Jurkat, Clone E6-1 (cell line): ENCODE results near the gene NOTCH1.

Experiments
- DNase-seq: peaks from one replicate; pipeline ENCODE4 v3.0.0-alpha.2; 2011; ENCODE audit warnings: low read depth, low spot score
- H3K4me3 ChIP-seq: 2 replicates; pipeline ENCODE4 v1.5.1; 2011; ENCODE audit warnings: mild to moderate bottlenecking, low read length, control low read depth, moderate library complexity

Gene NOTCH1

DNA sequence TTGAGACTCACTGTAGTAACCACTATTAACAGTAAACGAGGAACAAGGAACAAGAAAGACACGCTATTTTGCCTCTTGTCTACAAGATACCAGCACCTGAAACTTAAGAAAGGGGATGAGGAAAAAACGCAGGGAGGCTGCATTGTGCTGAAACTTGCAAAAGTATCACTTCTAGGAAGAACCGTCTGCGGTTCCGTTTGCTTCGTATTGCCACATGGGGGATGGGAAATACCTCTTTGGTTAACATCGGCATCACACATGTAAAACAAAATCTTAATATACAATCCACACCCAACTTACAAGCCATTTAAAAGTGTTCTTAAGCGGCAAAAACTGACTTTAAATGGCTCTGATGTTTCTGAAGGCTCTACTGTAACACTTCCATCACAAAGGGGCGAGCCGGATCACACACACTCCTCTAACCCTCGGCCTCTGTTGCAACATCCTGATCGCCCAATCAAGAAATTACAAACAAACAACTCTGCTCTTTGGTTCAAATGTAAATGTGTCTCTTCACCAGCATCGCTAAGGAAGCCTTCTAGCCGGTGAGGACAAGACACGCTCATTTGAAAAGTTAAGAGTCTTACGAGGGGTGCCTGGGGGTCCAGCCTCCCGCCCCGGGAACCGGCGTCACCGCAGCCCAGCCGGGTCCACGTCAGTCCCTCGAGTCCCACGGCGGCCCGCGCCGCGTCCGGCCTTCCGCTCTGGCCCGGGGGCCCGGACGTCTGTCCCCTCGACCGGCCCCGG is 63.6 kb downstream of the NOTCH1 start:
- H3K4me3 ChIP-seq: peak overlapping the region; percentile 76
- DNase-seq: no peak

DNA sequence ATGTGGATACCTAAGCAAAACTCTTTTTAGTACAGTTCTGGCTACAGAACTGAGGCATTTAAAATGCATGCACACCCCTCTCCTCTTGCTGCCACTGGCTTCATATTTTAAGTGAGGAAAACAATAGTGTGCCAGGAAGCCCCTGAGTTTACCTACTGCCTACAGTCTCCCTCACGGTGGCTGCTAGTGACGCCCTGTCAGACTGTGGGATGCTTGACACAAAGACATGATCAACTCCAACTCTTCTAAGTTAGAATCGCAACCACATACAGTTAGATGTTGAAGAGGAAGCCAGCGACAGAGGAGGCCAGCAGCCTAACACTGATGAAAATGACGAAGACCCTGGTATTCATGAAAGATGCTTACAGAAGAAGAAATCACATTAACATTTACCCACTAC is 64.3 kb downstream of the NOTCH1 start:
- DNase-seq: no peak
- peak overlapping the region; percentile 76 for H3K4me3 ChIP-seq

DNA sequence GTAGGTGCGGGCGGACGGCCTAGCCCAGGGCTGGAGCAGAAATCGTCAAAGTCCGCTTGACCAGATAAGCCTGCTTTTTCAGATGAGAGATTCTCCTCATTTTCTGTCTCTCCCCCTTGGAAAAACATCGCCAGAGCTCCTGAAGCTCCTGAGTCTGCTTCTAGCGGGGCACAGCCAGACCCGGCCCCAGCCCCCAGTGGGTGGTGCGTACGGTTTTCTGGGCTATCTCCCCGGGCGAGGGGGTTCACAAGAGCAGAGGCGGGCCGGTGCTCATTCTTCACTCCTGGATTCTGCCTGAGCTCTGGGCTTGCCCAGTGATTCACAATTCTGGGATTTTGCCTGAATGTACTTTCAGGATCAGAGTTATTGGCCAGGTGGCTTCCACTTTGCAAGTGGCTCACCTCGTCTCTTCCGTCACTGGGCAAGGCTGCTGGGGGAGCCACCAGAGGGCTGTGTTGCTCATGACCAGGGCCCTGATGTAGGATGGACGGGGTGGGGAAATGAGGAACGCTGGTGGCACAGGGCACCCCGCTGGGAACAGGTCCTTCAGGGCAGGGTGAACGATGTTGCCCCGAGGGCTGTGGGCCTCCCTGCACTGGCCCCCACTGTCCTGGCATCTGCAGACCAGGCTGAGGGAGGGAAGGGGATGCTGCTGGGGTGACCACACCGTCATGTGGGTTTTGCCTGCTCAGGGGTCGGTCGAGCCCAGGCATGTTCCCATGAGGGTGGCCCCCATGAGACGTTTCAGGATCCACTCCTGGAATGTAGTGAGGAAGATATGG is 69.3 kb downstream of the NOTCH1 start:
- DNase-seq: no peak
- no peak overlapping the region for H3K4me3 ChIP-seq

DNA sequence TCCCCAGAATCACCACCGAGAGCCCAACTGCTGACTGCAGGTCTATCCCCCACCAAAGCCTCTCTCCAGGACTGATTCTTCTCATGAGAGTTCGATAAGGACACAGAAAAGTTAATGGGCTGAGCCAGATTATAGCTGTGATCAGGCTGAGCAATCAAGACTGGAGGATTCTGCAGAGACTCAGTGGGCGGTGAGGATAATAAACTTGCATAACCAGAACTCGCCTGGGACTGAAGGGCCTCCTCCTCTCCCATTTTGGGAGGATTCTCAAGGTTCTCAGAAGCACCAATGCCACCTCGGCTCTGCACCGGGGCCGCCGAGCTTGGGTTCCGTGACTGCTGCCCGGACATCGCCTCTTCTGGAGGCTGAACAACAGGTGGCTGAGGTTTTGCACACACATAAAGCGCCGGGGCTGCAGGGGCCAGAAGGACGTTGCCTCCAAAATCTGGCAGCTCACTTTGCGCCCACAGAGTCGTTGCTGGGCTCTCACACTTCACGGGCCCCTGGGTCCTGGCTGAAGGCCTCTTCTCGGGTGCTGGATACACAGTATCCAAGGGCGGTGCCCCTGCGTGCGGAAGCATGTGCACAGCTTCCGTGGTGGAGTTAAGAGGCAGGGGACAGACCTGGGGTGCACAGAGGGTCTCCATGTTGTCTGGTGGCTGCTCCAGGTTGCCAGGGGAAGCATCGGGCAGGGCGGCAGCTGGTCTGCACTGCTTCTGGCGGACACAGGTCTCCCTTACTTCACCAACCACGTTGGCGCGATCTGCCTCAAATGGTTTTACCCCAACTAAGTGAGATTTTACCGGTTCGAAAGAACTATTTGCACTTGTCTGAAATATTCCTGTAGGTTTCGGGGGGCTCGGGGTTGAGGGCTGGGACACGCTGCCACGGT is 70.6 kb downstream of the NOTCH1 start:
- no peak overlapping the region for H3K4me3 ChIP-seq
- DNase-seq: no peak

DNA sequence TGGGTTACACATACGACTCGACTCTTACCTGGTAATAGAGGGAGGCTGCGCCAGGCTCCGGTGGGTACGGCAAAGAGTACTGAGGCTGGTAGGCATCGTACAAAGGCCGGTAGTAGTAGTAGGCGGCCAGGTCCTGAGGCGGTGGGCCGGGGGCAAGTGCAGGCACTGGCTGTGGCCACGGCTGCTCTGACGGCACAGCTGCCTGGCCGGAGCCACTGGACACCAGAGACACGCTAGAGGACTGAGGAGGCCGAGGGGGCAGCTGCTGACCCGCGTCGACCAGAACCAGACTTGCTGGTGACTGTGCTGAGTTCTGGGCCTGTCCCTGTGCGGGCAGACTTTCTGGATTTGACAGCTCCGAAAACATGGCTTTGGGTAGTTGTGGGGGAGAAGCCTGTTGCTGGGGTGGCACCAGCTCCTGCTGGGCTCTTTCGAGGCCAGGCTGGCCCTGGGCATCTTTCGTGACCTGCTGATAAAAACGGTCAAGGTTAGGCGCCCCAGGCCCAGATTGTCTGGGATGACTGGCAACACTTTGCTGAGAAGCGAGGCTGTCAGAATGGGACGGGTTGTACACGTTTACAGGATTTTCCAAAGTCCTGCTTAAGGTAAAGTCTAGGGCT is 71.7 kb downstream of the NOTCH1 start:
- DNase-seq: no peak
- H3K4me3 ChIP-seq: no peak overlapping the region

DNA sequence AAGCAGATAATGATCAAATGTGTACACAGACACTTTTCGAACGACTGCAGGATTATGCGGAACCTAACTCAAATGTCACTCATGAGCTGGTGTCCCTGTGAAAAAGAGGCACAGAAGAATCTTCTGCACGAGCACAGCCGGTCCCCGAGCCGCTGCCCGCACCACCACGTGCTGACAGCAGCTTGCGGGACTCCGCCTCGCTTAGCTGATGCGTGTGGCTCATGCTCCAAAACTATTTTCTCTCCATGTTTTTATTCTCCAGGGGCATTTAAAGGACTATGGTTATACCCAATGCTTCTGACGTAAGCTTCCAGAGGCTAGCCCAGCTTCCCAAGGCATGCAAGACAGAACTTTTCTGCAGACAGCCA is 72.5 kb downstream of the NOTCH1 start:
- H3K4me3 ChIP-seq: no peak overlapping the region
- DNase-seq: no peak

DNA sequence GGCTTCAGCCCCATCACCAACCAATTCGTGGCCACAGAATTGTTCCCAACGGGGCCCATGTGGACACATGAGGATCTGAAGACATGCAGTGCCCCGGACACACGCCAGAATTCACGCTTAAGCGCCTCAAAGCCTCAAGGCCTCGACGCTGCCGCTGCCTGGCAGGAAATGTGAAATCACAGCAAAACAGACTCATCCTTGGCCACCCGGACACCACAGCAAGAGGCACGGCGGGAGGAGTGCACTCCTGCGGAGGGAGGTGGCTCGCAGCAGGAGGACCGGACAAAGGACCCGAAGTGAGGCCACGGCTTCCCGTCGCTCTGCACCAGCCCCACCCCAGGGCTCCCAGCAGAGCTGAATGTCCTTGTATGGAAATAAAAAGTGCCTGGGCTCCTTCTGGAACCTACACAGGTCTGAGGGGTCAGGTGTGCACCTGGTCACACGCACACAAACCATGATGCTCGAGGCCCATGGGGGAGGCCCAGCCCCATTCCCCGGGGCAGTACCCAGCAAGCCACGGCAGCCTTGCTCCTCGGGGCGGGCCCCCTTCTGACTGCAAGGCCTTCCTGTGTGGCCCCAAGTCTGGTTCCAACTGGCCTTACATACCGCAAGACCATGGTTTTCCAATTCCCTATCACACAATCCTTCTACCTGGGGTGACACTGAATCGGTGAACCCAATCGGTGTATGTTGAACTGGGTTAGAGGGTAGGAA is 73.1 kb downstream of the NOTCH1 start:
- DNase-seq: no peak
- H3K4me3 ChIP-seq: no peak overlapping the region

DNA sequence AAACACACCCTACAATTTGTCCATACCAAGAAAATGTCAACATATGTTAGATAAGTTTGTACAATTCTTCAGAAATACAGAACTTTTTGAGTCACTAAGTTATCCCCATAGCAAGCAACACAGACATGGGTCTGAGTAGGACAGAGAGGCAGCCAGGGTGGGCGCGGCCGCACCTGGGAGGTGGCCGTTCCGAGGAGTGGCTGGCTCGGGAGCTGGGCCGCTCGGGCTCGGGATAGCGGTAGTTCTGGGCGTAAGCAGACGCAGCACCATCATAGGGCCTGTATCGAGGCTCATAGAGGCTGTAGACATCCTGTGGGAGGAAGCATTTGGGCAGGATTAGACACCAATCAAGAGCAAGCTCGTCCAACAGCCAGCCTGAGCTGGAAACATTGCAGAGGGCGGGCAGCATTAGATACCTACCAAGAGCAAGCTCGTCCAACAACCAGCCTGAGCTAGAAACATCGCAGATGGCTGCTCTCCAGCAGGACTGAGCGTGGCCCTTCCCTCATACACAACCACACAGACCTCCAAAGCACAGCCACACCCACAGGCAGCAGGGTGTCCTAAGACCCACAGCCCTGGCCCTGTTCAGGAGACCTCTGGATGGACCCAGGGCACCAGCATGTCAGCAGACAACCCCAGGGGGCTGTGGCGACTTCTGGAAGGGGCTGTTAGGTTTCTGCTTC is 73.9 kb downstream of the NOTCH1 start:
- no peak overlapping the region for H3K4me3 ChIP-seq
- DNase-seq: no peak

DNA sequence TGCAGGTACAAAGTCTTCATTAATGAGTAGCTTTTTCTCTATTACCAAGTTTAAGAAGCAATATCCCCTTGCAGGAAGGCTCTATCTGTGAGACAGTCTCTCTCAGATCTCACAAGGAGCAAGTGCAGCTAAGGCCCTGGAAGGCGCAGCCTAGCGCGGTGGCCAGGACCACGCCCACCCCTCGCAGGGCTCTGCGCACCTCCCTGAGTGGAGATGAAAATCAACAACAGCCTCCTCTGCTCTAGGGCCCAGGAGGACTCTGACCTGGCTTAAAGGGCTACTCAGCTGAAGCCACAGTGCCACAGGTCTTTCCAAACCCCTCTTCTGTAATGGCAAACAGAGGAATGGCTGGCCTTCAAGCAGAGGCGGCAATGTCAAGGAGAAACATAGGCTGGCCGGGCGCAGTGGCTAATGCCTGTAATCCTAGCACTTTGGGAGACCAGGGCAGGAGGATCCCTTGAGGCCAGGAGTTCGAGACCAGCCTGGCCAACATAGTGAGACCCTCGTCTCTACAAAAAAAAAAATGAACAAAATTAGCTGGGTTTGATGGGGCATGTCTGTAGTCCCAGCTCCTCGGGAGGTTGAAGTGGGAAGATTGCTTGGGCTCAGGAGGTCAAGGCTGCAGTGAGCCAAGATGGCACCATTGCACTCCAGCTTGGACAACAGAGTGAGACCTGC is 74.9 kb downstream of the NOTCH1 start:
- no peak for DNase-seq
- no peak overlapping the region for H3K4me3 ChIP-seq

DNA sequence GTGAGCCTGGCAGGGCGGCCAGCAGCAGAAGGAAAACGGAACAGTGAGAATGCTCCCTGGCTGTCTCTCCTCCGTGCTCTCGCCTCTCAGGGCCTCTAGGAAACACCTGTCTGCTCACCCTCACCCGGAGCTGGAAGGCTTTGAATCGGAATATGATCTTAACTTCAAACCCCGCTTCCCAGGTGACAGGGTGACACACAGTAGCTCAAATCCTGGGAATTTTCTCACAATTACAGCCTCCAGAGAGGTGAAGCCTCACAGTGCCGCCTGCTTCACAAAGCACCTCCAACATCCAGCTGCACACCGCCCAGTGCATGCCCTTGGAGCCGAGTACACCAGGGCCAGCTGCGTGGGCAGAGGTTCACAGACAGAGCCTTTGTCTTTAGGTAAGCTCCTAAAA is 75.5 kb downstream of the NOTCH1 start:
- no peak for DNase-seq
- H3K4me3 ChIP-seq: no peak overlapping the region

DNA sequence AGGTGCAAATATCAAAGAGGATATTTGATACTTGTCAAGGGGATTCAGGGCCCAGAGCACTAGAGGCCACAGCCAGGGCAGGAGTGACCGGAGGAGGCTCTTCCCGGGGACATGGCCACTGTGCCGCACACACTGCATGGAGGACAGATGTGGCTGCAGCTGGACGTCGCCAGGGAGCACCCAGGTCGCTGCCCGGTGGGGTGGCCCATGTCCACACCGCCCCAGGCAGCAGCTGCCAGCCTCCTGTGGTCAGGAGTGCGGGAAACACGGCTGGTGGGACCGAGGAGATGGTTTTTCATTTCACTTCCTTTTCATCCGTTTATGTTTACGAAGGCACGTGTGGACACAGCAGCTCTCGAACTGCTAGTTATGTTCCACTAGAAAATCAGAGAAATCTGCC is 78.1 kb downstream of the NOTCH1 start:
- no peak overlapping the region for H3K4me3 ChIP-seq
- DNase-seq: no peak

DNA sequence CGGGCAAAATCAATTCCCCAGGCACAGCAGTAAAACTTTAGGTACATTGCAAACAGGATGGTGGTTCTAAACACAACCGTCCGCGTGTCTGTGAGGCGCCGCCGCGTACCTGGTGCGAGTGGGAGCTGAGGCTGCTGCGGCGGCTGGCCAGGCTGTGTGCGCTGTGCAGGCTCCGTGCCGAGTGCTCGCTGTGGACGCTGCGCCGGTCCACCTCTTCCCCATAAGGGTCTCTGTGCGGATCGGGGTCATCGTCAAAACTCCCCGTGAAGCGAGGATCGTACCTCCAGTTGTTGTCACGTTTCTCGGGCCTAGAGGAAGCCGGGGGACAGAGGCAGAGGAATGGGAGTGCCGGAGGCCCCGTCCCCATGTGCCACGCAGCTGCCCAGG is 79.7 kb downstream of the NOTCH1 start:
- no peak overlapping the region for H3K4me3 ChIP-seq
- no peak for DNase-seq

DNA sequence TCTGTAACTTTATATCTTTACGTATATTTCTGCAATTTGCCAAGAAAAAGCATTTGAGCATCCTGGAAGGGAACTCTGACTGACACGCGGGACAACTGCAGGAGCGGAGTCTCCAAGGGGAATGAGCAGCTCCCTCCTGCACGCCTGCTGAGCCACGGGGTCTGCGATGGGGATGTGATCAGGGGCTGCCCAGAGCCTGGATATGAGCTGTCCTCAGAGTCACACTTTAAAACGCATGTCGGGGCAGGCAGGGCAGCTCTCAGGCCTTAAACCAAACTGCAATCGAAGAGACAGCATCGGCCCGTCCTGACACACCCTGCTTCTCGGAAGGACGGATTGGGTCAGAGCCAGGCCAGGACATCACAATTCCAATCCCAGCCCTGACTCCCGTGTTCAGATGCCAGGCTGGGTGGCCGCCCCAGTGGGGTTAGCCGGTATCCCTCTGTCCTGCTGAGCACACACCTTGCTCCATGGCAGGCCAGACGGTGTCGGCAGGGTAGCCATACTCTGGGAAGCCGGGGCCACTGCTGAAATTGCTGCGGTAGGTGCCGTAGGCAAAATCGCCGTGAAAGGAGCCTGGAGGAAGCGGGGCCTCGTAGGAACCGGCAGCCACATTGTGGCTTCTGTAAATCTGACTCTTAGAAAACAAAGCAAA is 80.2 kb downstream of the NOTCH1 start:
- H3K4me3 ChIP-seq: no peak overlapping the region
- no peak for DNase-seq

DNA sequence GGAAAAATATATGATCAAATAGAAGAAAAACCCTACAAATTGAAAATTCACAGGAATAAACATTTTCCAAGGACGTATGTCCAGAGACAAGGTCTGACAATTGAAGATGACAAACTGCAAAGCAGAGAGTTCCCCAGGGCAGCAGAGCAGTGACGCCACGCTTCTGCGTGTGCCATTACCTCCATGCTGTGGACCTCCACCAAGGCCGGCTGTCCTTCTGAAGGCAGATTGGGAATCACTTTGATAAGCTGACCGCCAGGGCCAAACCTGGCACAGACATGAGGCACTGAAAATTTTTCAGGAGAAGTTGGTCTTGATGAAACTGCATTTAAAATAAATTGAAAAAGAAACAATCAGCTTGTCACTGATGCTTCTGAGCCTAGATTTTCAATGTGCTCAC is 81.6 kb downstream of the NOTCH1 start:
- DNase-seq: no peak
- no peak overlapping the region for H3K4me3 ChIP-seq

DNA sequence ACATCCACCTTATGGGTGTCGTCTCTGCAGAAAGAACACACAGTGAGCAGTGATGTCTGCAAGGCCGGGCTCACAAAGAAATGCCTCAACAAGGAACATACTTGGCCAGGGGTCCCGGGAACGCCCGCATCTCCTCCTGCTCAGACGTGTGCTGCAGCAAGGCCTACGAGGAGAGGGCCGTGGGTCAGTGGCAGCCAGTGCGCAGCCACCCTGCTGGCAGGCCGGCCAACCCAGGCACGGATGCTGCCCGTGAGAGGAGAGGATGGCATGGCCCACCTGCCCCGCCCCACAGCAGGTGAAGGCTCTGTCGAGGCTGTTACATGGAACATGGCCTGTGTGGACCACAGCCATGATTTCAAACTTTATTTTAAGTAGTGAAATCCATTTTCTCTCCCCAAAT is 82.3 kb downstream of the NOTCH1 start:
- H3K4me3 ChIP-seq: no peak overlapping the region

DNA sequence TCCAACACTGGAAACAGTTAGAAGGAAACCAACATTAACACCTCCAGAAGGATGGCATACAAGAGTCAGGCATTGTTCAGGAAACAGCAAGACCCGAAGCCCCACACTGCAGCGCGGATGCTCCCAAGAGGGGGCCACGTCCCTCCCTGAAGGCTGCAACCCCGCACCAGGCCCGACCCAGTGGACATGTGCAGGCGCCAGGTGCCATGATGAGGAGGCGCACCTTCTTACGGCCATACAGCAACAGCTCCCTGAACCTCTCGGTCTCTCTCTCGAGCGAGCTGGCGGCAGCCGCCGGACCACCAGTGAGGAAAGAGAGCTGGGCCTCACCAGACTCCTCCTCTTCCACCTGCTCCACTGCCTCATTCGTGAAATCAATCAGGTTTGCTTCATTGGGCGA is 83.2 kb downstream of the NOTCH1 start:
- H3K4me3 ChIP-seq: no peak overlapping the region
- DNase-seq: no peak

More for the DNA sequence above, 82.3 kb downstream of the NOTCH1 start:
- no peak for DNase-seq

DNA sequence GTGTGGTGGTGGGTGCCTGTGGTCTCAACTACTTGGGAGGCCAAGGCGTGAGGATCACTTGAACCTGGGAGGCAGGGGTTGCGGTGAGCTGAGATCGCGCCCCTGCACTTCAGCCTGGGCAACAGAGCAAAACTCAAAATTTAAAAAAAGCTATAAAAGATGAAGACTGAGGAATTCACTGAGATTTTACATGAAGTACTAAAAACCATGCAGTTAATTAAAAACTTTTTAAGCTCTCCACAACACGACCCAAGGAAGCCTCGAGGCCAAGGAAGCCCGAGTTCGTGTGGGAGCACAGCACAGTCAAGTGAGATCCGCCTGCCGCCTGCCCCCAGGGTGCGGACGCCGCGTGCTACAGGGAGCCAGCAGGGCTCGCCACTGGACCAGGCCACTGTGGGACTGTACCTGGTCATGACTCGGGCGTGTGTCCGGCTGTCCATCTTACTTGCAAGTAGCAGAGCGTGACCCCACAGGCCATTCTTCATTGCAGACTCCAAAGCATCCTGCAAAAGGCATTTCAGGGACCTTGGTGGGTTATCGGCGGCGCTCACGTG is 85.0 kb downstream of the NOTCH1 start:
- DNase-seq: no peak
- H3K4me3 ChIP-seq: no peak overlapping the region
